Panc1 (cell line): Measurements from ENCODE around the gene ABCD4. TPM values are rescaled to one million over a fixed set of nuclear protein-coding genes. Genes with fewer than 3 reads are reported as not detected.

Experiments used
- ATAC-seq: fragments of 200-7000 bp; cut with Tn5 transposase; 2 replicates; pipeline ENCODE4 v1.9.1; 2020; ENCODE audit warnings: mild to moderate bottlenecking, moderate library complexity
- BruUV-seq: library from RNA; stranded (reverse); fragments of 400-500 nt; replicated peaks from 2 replicates; lab custom pipeline; 2021; lab: Mats Ljungman, UMichigan
- CTCF ChIA-PET: fragments of 300-600 bp; sonication (Branson Sonifier 250); formaldehyde crosslinking; loops from one replicate; lab custom pipeline; 2022; ENCODE audit warnings: antibody characterized with exemption; lab: Charles Lee
- POLR2A ChIA-PET: fragments of 300-600 bp; sonication (Branson Sonifier 250); formaldehyde crosslinking; loops from one replicate; lab custom pipeline; 2022; ENCODE audit warnings: antibody characterized with exemption; lab: Charles Lee
- DNase-seq: peaks from one replicate; pipeline ENCODE4 v3.0.0-alpha.2; 2010; ENCODE audit warnings: low read depth, low spot score
- H3K27ac ChIP-seq: 2 replicates; pipeline ENCODE4 v1.5.1; 2011; ENCODE audit warnings: mild to moderate bottlenecking, low read length, inconsistent platforms
- H3K27me3 ChIP-seq: fragments of 200-500 bp; sonication (Bioruptor generic); 2 replicates; pipeline ENCODE4 v1.6.0; 2014; ENCODE audit warnings: low read length, inconsistent platforms; ENCODE audit not compliant: control insufficient read depth, insufficient read depth
- H3K36me3 ChIP-seq: fragments of 200-500 bp; sonication (Bioruptor generic); 2 replicates; pipeline ENCODE4 v1.5.1; 2014; ENCODE audit warnings: inconsistent platforms, mild to moderate bottlenecking, low read length, moderate library complexity; ENCODE audit not compliant: control insufficient read depth, insufficient read depth
- H3K4me1 ChIP-seq: 2 replicates; pipeline ENCODE4 v1.5.1; 2011; ENCODE audit warnings: inconsistent platforms, mild to moderate bottlenecking, low read length, moderate library complexity; ENCODE audit not compliant: control insufficient read depth, insufficient read depth
- H3K4me3 ChIP-seq, 2 experiments: 2 replicates each; pipeline ENCODE4 v1.5.1; 2011 to 2012; ENCODE audit warnings: low read depth in 2 of 2, low read length in 2 of 2, mild to moderate bottlenecking in 2 of 2, inconsistent platforms in 1 of 2, moderate library complexity in 1 of 2
- H3K9me3 ChIP-seq: fragments of 200-500 bp; sonication (Bioruptor generic); 2 replicates; pipeline ENCODE4 v1.5.1; 2014; ENCODE audit warnings: low read depth, mild to moderate bottlenecking, inconsistent platforms, low read length, moderate library complexity; ENCODE audit not compliant: control insufficient read depth, insufficient read depth
- POLR2AphosphoS5 ChIP-seq: IDR thresholded peaks from 2 replicates; pipeline ENCODE4 v1.6.1; 2012; ENCODE audit warnings: mild to moderate bottlenecking, low read depth, low read length, moderate library complexity
- SIN3A ChIP-seq: IDR thresholded peaks from 2 replicates; pipeline ENCODE4 v1.6.1; 2012; ENCODE audit warnings: low read depth, mild to moderate bottlenecking, low read length, moderate library complexity, borderline replicate concordance; ENCODE audit not compliant: insufficient read depth
- TCF7L2 ChIP-seq: IDR thresholded peaks from 2 replicates; pipeline ENCODE4 v1.6.1; 2011; ENCODE audit warnings: mild to moderate bottlenecking, low read depth, low read length, inconsistent platforms
- in situ Hi-C: cut with HindIII; loops from 2 replicates; pipeline ENCODE4 v1.10.0; 2016; ENCODE audit warnings: low sequenced_read_pairs, low pct_unique_long_range_greater_than_20kb
- intact Hi-C: fragments of 100-400 bp; cut with micrococcal nuclease; formaldehyde crosslinking; loops from one replicate; pipeline ENCODE4 v1.10.0; 2022; ENCODE audit not compliant: unreplicated experiment
- total RNA-seq: library from RNA; stranded (reverse); gene quantifications from one replicate; pipeline ENCODE4 v1.2.1, GENCODE V29; 2021; ENCODE audit not compliant: unreplicated experiment
- TF ChIP-seq, protein P1 (sequence below): fragments of 450-650 bp; IDR thresholded peaks from 2 replicates; pipeline ENCODE4 v1.5.1; 2017; ENCODE audit warnings: mild to moderate bottlenecking
- TF ChIP-seq, protein P2 (sequence below), 2 experiments: IDR thresholded peaks; 2 replicates each; pipeline ENCODE4 v1.6.1; 2011 to 2012; ENCODE audit warnings: low read depth in 2 of 2, control low read depth in 1 of 2, low read length in 1 of 2, mild to moderate bottlenecking in 1 of 2, moderate library complexity in 1 of 2; ENCODE audit not compliant: insufficient read depth in 1 of 2

ABCD4 gene
- total RNA-seq, 1 experiment from 2014 or later, result 24.4 TPM

DNA sequence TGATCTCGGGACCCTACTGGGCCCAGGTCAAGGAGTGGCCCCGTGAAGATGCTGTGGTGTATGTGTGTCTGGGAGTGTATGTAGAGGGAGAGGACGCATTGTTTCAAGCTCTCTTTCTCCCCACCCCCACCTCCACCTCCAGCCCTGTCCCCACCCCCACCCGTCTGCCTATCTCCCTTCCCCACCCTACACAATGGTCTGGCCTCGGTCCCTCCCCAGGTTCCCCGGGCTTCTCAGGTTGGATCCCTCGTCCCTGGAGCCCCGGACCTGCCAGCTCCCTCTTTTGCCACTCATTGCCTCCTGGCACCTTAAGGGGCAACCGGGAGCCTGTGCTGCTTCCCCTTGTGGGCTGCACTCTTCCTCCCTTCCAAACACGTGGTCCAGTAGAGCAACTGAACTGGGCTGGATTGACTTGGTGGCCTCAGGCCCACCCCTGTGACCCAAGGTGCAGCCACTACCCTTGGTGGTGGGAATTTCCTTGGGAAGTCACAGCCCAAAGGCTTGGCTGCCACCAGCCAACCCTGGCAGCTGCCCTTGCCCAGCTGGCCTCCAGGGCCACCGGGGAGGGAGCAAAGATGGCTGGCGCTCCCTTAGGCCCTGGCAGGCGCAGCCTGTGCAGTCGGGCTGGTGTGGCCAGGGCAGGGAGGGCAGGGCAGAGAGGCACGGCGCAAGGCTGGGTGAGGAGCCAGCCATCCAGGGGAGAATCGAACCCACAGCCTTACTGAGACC lies 46.2 kb upstream of the ABCD4 start:
- H3K36me3 ChIP-seq, result no peaks in the 10 kb centered on the region
- POLR2A ChIA-PET, result no interaction called here
- TF ChIP-seq TCF7L2 (no peak), SIN3A (no peak), POLR2AphosphoS5 (no peak)
- TF ChIP-seq, protein P1, sequence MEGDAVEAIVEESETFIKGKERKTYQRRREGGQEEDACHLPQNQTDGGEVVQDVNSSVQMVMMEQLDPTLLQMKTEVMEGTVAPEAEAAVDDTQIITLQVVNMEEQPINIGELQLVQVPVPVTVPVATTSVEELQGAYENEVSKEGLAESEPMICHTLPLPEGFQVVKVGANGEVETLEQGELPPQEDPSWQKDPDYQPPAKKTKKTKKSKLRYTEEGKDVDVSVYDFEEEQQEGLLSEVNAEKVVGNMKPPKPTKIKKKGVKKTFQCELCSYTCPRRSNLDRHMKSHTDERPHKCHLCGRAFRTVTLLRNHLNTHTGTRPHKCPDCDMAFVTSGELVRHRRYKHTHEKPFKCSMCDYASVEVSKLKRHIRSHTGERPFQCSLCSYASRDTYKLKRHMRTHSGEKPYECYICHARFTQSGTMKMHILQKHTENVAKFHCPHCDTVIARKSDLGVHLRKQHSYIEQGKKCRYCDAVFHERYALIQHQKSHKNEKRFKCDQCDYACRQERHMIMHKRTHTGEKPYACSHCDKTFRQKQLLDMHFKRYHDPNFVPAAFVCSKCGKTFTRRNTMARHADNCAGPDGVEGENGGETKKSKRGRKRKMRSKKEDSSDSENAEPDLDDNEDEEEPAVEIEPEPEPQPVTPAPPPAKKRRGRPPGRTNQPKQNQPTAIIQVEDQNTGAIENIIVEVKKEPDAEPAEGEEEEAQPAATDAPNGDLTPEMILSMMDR, result no peak
- TF ChIP-seq, protein P2, sequence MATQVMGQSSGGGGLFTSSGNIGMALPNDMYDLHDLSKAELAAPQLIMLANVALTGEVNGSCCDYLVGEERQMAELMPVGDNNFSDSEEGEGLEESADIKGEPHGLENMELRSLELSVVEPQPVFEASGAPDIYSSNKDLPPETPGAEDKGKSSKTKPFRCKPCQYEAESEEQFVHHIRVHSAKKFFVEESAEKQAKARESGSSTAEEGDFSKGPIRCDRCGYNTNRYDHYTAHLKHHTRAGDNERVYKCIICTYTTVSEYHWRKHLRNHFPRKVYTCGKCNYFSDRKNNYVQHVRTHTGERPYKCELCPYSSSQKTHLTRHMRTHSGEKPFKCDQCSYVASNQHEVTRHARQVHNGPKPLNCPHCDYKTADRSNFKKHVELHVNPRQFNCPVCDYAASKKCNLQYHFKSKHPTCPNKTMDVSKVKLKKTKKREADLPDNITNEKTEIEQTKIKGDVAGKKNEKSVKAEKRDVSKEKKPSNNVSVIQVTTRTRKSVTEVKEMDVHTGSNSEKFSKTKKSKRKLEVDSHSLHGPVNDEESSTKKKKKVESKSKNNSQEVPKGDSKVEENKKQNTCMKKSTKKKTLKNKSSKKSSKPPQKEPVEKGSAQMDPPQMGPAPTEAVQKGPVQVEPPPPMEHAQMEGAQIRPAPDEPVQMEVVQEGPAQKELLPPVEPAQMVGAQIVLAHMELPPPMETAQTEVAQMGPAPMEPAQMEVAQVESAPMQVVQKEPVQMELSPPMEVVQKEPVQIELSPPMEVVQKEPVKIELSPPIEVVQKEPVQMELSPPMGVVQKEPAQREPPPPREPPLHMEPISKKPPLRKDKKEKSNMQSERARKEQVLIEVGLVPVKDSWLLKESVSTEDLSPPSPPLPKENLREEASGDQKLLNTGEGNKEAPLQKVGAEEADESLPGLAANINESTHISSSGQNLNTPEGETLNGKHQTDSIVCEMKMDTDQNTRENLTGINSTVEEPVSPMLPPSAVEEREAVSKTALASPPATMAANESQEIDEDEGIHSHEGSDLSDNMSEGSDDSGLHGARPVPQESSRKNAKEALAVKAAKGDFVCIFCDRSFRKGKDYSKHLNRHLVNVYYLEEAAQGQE (IDR thresholded peaks at IDR 0.05; ENCODE audit: insufficient read depth in 1 of 2, low read depth in 2 of 2, low read length in 1 of 2), result no peak
- H3K27ac ChIP-seq, result no peak overlapping the region
- no TSS peak for BruUV-seq
- no peak overlapping the region for H3K4me3 ChIP-seq
- ATAC-seq (no peak), DNase-seq (no peak)
- in situ Hi-C loops, result no loop called here
- no peaks in the 10 kb centered on the region for H3K9me3 ChIP-seq
- intact Hi-C loops, result no loop called here
- no peaks in the 10 kb centered on the region for H3K27me3 ChIP-seq
- CTCF ChIA-PET, result no interaction called here
- H3K4me1 ChIP-seq, result no peaks in the 10 kb centered on the region

DNA sequence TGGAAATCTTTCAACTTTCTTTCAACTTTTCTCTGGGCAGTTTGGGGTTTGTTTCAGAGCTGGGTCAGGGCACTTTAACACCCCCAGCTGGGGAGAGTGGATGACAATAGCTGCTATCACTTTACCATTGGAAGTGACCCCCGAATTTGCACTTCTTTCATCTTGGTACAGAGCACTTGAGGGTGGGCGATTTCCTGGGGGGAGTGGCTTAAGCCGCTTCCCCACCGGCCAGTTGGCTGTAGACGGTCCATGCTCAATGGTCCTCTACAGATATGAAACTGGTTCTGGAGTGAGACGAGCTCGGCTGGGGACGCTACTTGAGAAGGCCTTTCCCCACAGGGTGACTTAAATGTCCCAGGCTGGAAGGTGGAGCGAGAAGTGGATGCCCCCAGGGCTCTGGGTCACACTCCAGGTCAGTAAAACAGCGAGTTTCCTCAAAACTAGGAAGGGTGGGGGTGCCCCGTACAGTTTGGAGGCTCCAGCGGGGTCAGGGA lies 45.6 kb upstream of the ABCD4 start, which contains the start of gene VRTN:
VRTN (plus strand) TSS at position 231 of the 494 bp plus-strand sequence. CDS start 8,313 bp downstream, outside the sequence.
- H3K27me3 ChIP-seq, result no peaks in the 10 kb centered on the region
- no peak within 1 kb of the TSS for H3K27ac ChIP-seq
- ChIA-PET POLR2A (no interaction called here), CTCF (no interaction called here)
- H3K36me3 ChIP-seq, result no peaks in the 10 kb centered on the region
- BruUV-seq, result no TSS peak
- H3K9me3 ChIP-seq, result no peaks in the 10 kb centered on the region
- intact Hi-C loops, result no loop called here
- TF ChIP-seq POLR2AphosphoS5, result no peak
- TF ChIP-seq, protein P1, result no peak
- no peak for TF ChIP-seq TCF7L2
- TF ChIP-seq, protein P2 (IDR thresholded peaks at IDR 0.05; ENCODE audit: insufficient read depth in 1 of 2, low read depth in 2 of 2, low read length in 1 of 2), result no peak
- TF ChIP-seq SIN3A, result no peak
- in situ Hi-C loops, result no loop called here
- no peaks in the 10 kb centered on the region for H3K4me1 ChIP-seq
- DNase-seq, result no peak
- no peak for ATAC-seq
- no peak within 1 kb of the TSS for H3K4me3 ChIP-seq
